ENCODE results near the gene UNC13D. TPM values are rescaled to one million over a fixed set of nuclear protein-coding genes. Genes with fewer than 3 reads are reported as not detected.
"Not testable (repeated sequence)": the region's sequence is repeated elsewhere in the genome, so short reads cannot be mapped to it uniquely, and the experiment has no call there.

Gene UNC13D
- total and polyA plus RNA-seq, 2 experiments from 2014 or later: 10.8 to 14.8 TPM

GRCh38 chr17:75814900-75815373 is 29.3 kb downstream of the UNC13D start:
- Histone ChIP-seq H3K4me1 (ENCODE audit: low read depth) (no peaks in the 10 kb centered on the region), H3K27me3 (no peaks in the 10 kb centered on the region), H3K4me3 (no peak overlapping the region), H3K36me3 (peaks cover 66% of the 10 kb centered on the region), H3K9me3 (ENCODE audit: low read depth) (no peaks in the 10 kb centered on the region), H3K27ac (no peak overlapping the region)
- TF ChIP-seq CTCF (IDR thresholded peaks at IDR 0.05; ENCODE audit: low read depth, low read length): no peak
- DNase-seq (ENCODE audit: low read depth in 1 of 2, low spot score in 1 of 2): peak in 1 of 2 donors; percentile 60

- no peak for TF ChIP-seq CTCF (IDR thresholded peaks at IDR 0.05; ENCODE audit: low read depth, low read length)
- Histone ChIP-seq H3K9me3 (ENCODE audit: low read depth) (no peaks in the 10 kb centered on the region), H3K36me3 (peaks cover 58% of the 10 kb centered on the region), H3K4me3 (no peak overlapping the region), H3K27ac (no peak overlapping the region), H3K27me3 (no peaks in the 10 kb centered on the region), H3K4me1 (ENCODE audit: low read depth) (peaks cover 5% of the 10 kb centered on the region)
- no peak for DNase-seq (ENCODE audit: low read depth in 1 of 2, low spot score in 1 of 2)
Measured at GRCh38 chr17:75814021-75814395, 30.2 kb downstream of the UNC13D start.

GRCh38 chr17:75813081-75814020 is 30.9 kb downstream of the UNC13D start:
- H3K36me3 ChIP-seq: peaks cover 51% of the 10 kb centered on the region
- TF ChIP-seq CTCF (IDR thresholded peaks at IDR 0.05; ENCODE audit: low read depth, low read length): no peak
- DNase-seq (ENCODE audit: low read depth in 1 of 2, low spot score in 1 of 2): no peak
- H3K4me3 ChIP-seq: no peak overlapping the region
- no peaks in the 10 kb centered on the region for H3K9me3 ChIP-seq (ENCODE audit: low read depth)
- H3K27me3 ChIP-seq: no peaks in the 10 kb centered on the region
- no peak overlapping the region for H3K27ac ChIP-seq
- peaks cover 10% of the 10 kb centered on the region for H3K4me1 ChIP-seq (ENCODE audit: low read depth)

- Histone ChIP-seq H3K27me3 (no peaks in the 10 kb centered on the region), H3K4me1 (ENCODE audit: low read depth) (peaks cover 14% of the 10 kb centered on the region), H3K36me3 (peaks cover 47% of the 10 kb centered on the region), H3K4me3 (no peak overlapping the region), H3K27ac (no peak overlapping the region), H3K9me3 (ENCODE audit: low read depth) (no peaks in the 10 kb centered on the region)
- no peak for DNase-seq (ENCODE audit: low read depth in 1 of 2, low spot score in 1 of 2)
- no peak for TF ChIP-seq CTCF (IDR thresholded peaks at IDR 0.05; ENCODE audit: low read depth, low read length)
Measured at GRCh38 chr17:75812096-75813013, 31.8 kb downstream of the UNC13D start.

- Histone ChIP-seq H3K4me3 (no peak overlapping the region), H3K27me3 (no peaks in the 10 kb centered on the region)
Measured at GRCh38 chr17:75811174-75811573, 33.0 kb downstream of the UNC13D start.

GRCh38 chr17:75810756-75811155 is 33.4 kb downstream of the UNC13D start:
- H3K4me1 ChIP-seq (ENCODE audit: low read depth): peaks cover 14% of the 10 kb centered on the region
- not testable (repeated sequence) for H3K9me3 ChIP-seq (ENCODE audit: low read depth); H3K27ac ChIP-seq; DNase-seq (ENCODE audit: low read depth in 1 of 2, low spot score in 1 of 2); H3K27me3 ChIP-seq; H3K4me3 ChIP-seq
- H3K36me3 ChIP-seq: peaks cover 43% of the 10 kb centered on the region

More at GRCh38 chr17:75811174-75811573, 33.0 kb downstream of the UNC13D start:
- DNase-seq (ENCODE audit: low read depth in 1 of 2, low spot score in 1 of 2): no peak
- peaks cover 43% of the 10 kb centered on the region for H3K36me3 ChIP-seq
- TF ChIP-seq CTCF (IDR thresholded peaks at IDR 0.05; ENCODE audit: low read depth, low read length): no peak
- peaks cover 14% of the 10 kb centered on the region for H3K4me1 ChIP-seq (ENCODE audit: low read depth)
- H3K27ac ChIP-seq: no peak overlapping the region
- no peaks in the 10 kb centered on the region for H3K9me3 ChIP-seq (ENCODE audit: low read depth)

Data from cardiac muscle cell (in vitro differentiated cells and primary cell).